ENCODE results near the gene SPRYD3. TPM values are rescaled to one million over a fixed set of nuclear protein-coding genes. Genes with fewer than 3 reads are reported as not detected.

The SPRYD3 gene
- total RNA-seq, 1 donor from 2014 or later = 20.0 TPM

DNA sequence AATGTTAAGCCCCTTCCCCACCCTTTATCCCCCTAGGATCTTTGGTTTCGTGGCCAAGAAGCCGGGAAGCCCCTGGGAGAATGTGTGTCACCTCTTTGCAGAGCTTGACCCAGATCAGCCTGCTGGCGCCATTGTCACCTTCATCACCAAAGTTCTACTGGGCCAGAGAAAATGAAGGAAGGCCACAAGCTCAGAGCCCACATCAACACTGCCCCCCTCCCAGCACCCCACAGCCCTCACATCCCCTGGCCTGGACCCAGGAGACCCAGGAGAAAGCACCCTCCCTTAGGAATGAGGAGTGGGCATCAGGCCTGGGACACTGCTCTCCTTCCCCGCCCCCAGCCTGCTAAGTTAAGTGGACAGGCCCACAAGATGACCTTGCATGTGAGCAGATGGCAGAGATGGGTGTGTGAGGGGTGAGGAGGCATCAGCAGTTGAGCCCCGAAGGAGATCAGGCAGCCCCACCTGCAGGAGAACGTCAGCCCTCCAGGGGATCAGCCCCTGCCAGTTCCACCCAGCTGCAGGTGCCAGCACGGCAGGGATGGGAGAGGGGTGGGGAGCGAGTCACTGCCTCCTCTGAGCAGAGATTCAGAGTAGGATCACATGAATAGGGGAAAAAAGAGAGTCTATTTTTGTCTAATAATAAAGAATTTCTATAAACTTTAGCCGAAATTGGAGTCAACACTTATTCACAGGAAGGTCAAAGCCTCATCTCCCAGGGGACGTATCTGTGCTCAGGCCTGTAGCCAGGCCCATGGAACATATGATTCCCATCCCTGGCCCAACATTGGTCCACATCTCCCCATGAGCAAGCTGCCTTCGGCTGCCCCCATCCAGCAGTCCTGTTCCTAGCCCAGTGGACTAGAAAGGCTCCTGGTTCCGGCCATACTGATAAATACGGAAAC, 15.2 kb downstream of the SPRYD3 start:
- DNase-seq (ENCODE audit: low read depth, low spot score) = no peak

DNA sequence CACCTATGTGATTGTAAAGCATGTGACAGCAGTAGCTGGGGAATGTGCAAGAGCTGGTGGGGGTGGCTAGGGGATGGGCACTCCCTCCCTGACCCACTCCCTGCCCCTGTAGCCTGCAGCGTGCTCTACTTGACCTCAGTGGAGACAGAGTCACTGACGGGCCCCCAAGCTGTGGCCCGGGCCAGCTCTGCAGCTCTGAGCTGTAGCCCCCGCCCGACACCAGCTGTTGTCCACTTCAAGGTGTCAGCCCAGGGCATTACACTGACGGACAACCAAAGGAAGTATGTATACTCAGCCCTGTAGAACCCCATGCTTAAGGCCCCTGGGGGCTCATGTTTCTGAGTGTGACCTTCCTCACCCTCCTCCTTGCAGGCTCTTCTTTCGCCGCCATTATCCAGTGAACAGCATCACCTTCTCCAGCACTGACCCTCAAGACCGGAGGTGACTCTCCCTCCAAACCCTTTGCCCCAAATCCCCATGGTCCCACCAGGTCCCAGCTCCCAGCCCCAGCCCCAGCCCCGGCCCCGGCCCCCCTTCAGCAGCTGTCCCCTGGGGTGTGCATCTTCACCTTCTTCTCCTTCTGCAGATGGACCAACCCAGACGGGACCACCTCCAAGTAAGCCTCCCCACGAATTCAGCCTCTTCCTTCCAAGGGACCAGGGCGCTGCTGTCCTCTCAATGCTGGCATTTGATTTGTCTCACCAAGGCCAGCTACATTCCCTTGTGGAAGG, 16.0 kb downstream of the SPRYD3 start:
- no peak for DNase-seq (ENCODE audit: low read depth, low spot score)

DNA sequence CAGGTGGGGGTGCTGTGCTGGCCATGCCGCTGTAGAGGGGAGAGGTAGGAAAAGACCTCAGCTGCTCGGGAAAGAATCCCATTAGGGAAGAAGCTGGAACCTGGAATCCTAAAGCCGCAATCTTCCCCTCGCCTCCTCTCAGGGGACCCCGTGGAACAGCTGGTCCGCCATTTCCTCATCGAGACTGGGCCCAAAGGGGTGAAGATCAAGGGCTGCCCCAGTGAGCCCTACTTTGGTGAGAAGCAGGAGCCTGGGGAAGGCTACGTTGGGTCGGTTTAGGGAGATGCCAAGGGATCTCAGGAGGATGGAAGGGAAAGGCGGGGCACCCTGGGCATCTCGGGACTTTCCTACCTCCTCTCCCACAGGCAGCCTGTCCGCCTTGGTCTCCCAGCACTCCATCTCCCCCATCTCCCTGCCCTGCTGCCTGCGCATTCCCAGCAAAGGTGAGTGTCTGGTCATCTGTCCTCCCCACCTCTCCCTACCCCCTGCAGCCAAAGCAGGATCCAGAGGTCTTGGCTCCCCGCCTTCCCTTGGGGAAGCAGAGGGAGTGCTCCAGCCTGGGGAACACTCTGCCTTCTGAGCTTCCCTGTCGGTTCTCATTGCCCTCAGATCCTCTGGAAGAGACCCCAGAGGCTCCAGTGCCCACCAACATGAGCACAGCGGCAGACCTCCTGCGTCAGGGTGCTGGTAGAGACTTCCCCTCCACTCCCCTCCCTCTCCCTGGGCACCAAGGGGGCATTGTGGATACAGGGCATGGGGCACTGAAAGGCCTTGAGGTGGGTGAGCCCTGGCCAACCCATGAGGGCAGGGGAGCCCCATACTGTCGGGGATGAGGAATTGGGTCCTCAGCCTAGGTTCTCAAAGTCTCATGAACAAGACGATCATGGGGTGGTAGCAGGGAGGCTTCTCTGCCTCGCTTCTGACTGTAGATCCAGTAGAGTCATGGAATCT, 16.9 kb downstream of the SPRYD3 start:
- no peak for DNase-seq (ENCODE audit: low read depth, low spot score)

- DNase-seq (ENCODE audit: low read depth, low spot score) = no peak
Measured at GRCh38 chr12:53061404-53062010, 17.7 kb downstream of the SPRYD3 start.

- DNase-seq (ENCODE audit: low read depth, low spot score) = no peak
Measured at GRCh38 chr12:53060721-53061276, 18.4 kb downstream of the SPRYD3 start.

DNA sequence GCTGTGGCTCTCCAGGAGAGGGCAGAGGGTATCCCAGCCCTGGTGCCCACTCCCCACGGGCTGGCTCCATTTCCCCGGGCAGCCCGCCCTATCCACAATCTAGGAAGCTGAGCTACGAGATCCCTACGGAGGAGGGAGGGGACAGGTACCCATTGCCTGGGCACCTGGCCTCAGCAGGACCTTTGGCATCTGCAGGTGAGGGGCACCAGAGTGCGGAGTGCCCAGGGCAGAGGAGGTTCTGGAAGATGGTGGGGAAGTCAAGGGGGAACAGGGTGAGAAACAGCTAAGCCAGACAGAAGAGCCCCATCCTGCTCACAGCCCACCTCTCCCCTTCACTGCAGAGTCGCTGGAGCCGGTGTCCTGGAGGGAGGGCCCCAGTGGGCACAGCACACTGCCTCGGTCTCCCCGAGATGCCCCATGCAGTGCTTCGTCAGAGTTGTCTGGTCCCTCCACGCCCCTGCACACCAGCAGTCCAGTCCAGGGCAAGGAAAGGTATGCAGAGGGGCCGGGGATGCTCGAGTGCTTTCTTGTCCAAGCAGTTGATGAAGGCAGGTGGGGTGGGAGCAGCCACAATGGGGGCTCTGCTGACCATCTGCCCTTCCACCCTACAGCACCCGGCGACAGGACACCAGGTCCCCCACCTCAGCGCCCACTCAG, 19.0 kb downstream of the SPRYD3 start:
- DNase-seq (ENCODE audit: low read depth, low spot score) = no peak

DNA sequence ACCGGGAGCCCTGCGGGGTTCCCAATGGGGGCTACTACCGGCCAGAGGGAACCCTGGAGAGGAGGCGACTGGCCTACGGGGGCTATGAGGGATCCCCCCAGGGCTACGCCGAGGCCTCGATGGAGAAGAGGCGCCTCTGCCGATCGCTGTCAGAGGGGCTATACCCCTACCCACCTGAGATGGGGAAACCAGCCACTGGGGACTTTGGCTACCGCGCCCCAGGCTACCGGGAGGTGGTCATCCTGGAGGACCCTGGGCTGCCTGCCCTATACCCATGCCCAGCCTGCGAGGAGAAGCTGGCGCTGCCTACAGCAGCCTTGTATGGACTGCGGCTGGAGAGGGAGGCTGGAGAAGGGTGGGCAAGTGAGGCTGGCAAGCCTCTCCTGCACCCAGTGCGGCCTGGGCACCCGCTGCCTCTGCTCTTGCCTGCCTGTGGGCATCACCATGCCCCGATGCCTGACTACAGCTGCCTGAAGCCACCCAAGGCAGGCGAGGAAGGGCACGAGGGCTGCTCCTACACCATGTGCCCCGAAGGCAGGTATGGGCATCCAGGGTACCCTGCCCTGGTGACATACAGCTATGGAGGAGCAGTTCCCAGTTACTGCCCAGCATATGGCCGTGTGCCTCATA, 19.6 kb downstream of the SPRYD3 start:
- no peak for DNase-seq (ENCODE audit: low read depth, low spot score)

GRCh38 chr12:53058674-53059433, 20.3 kb downstream of the SPRYD3 start:
- DNase-seq (ENCODE audit: low read depth, low spot score) = no peak

- no peak for DNase-seq (ENCODE audit: low read depth, low spot score)
Measured at GRCh38 chr12:53057816-53058500, 21.2 kb downstream of the SPRYD3 start.

DNA sequence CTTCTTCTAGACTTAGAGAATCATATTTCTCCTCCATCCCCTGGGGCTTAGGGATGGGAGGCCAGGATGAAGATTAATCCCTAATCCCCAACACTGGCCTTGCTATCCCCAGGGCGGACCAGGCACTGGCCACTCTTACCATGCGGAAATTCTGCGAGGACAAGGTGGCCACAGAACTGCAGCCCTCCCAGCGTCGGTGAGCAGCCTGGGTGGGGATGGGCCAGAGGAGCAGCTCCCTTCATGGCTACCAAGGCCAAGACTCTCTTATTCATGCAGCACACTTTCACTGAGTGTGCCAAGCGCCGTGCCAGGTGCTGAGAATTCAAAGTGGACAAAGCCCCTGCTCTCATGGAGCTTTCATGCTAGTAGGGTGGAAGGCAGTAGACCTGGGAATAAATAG, 22.3 kb downstream of the SPRYD3 start:
- DNase-seq (ENCODE audit: low read depth, low spot score) = no peak

DNA sequence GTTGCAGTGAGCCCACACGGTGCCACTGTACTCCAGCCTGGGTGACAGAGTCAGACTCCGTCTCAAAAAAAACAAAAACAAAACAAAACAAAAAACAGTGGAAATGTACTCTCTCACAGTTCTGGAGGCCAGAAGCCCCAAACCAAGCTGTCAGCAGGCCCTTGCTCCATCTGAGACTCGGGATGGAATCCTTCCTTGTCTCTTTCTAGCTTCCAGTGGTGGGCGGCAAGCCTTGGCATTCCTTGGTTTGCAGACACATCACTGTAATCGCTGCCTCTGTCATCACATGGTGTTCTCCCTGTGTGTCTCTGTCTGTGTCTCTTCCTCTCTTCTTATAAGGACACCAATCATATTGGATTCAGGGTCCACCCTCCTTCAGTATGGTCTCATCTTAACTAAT, 22.9 kb downstream of the SPRYD3 start:
- no peak for DNase-seq (ENCODE audit: low read depth, low spot score)

- DNase-seq (ENCODE audit: low read depth, low spot score) = no peak
Measured at GRCh38 chr12:53055471-53056266, 23.5 kb downstream of the SPRYD3 start.

DNA sequence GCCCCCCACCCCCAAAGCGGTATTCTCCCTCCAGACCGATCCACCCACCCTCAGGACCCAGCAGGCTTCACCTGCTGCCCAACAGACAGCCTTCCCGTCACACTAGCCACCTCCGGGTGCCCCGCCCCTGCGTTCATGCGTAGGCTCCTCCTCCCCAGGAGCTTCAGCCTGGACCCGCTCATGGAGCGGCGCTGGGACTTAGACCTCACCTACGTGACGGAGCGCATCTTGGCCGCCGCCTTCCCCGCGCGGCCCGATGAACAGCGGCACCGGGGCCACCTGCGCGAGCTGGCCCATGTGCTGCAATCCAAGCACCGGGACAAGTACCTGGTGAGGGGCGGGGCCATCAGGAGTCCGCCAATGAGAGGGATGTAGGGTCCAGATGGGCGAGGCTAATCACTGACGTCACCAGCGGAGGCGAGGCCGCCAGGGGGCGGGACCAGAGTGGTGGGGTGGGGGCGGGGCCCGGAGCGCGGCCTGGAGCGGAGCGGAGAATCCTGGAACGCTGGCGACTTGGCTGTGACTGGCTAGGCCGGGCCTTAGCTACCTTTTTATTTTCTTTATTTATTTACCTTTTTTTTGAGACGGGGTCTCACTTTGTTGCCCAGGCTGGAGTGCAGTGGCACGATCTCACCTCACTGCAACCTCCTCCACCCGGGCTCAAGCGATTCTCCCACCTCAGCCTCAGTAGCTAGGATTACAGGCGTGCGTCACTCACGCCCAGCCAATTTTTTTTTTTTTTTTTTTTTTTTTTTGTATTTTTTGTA, 24.9 kb downstream of the SPRYD3 start:
- peak; percentile 48 for DNase-seq (ENCODE audit: low read depth, low spot score)

- no peak for DNase-seq (ENCODE audit: low read depth, low spot score)
Measured at GRCh38 chr12:53053218-53054111, 25.7 kb downstream of the SPRYD3 start.

GRCh38 chr12:53052419-53053217, 26.6 kb downstream of the SPRYD3 start:
- DNase-seq (ENCODE audit: low read depth, low spot score) = peak; percentile 40

All from pulmonary artery endothelial cell (primary cell).